Neural cell (in vitro differentiated cells): Measurements from ENCODE around the gene IPO4. TPM values are rescaled to one million over a fixed set of nuclear protein-coding genes. Genes with fewer than 3 reads are reported as not detected.

Experiments used
- H2AFZ ChIP-seq: fragments of 200-600, 300-800 bp; sonication (generic), shearing (Covaris generic); 2 replicates; pipeline ENCODE4 v1.6.0; 2014; ENCODE audit warnings: low read depth, mild to moderate bottlenecking, antibody characterized with exemption, low read length, moderate library complexity
- H3F3A ChIP-seq: fragments of 200-600 bp; shearing (Covaris generic); 2 replicates; pipeline ENCODE4 v1.6.1; 2016; ENCODE audit warnings: mild to moderate bottlenecking, moderate library complexity, mixed read lengths, antibody characterized with exemption, low read length; ENCODE audit not compliant: insufficient read depth, poor library complexity, severe bottlenecking
- H3K27ac ChIP-seq: fragments of 200-600, 300-800 bp; sonication (generic), shearing (Covaris generic); 2 replicates; pipeline ENCODE4 v1.5.1; 2014; ENCODE audit warnings: mild to moderate bottlenecking, low read length, moderate library complexity
- H3K27me3 ChIP-seq: fragments of 300-800, 200-600 bp; sonication (generic), shearing (Covaris generic); 2 replicates; pipeline ENCODE4 v1.6.0; 2014; ENCODE audit warnings: mild to moderate bottlenecking, low read depth, low read length, moderate library complexity; ENCODE audit not compliant: insufficient read depth
- H3K36me3 ChIP-seq: fragments of 300-800, 200-600 bp; sonication (generic), shearing (Covaris generic); 2 replicates; pipeline ENCODE4 v1.5.1; 2014; ENCODE audit warnings: mild to moderate bottlenecking, antibody characterized with exemption, low read length, moderate library complexity; ENCODE audit not compliant: insufficient read depth
- H3K4me2 ChIP-seq: fragments of 300-800, 200-600 bp; sonication (generic), shearing (Covaris generic); 2 replicates; pipeline ENCODE4 v1.6.0; 2014; ENCODE audit warnings: mild to moderate bottlenecking, low read length
- H3K4me3 ChIP-seq: fragments of 300-800, 200-600 bp; sonication (generic), shearing (Covaris generic); 2 replicates; pipeline ENCODE4 v1.5.1; 2014; ENCODE audit warnings: mild to moderate bottlenecking, low read length, moderate library complexity
- H3K79me2 ChIP-seq: fragments of 200-600 bp; shearing (Covaris generic); replicated peaks from 2 replicates; pipeline ENCODE4 v1.6.0; 2014; ENCODE audit warnings: mild to moderate bottlenecking, low read length, moderate library complexity; ENCODE audit not compliant: insufficient read depth
- H3K9ac ChIP-seq: fragments of 300-800, 200-600 bp; sonication (generic), shearing (Covaris generic); 2 replicates; pipeline ENCODE4 v1.6.1; 2016; ENCODE audit warnings: mild to moderate bottlenecking, low read length, mixed read lengths
- H3K9me2 ChIP-seq: fragments of 200-600 bp; shearing (Covaris generic); 2 replicates; pipeline ENCODE4 v1.6.1; 2016; ENCODE audit warnings: mild to moderate bottlenecking, low read length, mixed read lengths; ENCODE audit not compliant: insufficient read depth
- H3K9me3 ChIP-seq: fragments of 200-600, 300-800 bp; sonication (generic), shearing (Covaris generic); 2 replicates; pipeline ENCODE4 v1.6.1; 2016; ENCODE audit warnings: mild to moderate bottlenecking, mixed run types, low read length, moderate library complexity, mixed read lengths
- H4K20me1 ChIP-seq: fragments of 200-600 bp; shearing (Covaris generic); 2 replicates; pipeline ENCODE4 v1.6.1; 2016; ENCODE audit warnings: mild to moderate bottlenecking, mixed run types; ENCODE audit not compliant: insufficient read depth
- EP300 ChIP-seq: fragments of 450-650 bp; conservative IDR thresholded peaks from 2 replicates; pipeline ENCODE4 v1.6.1; 2014; ENCODE audit warnings: antibody characterized with exemption, mild to moderate bottlenecking, moderate library complexity; ENCODE audit not compliant: poor library complexity, severe bottlenecking
- EZH2 ChIP-seq: fragments of 200-600, 300-800 bp; shearing (Covaris generic), sonication (generic); IDR thresholded peaks from 2 replicates; pipeline ENCODE4 v1.6.1; 2014; ENCODE audit warnings: antibody characterized with exemption, low read length, borderline replicate concordance, mild to moderate bottlenecking; ENCODE audit not compliant: insufficient read depth, poor library complexity, severe bottlenecking
- MXI1 ChIP-seq: fragments of 450-650 bp; conservative IDR thresholded peaks from 2 replicates; pipeline ENCODE4 v1.6.1; 2014; ENCODE audit warnings: antibody characterized with exemption, mild to moderate bottlenecking; ENCODE audit not compliant: poor library complexity, severe bottlenecking
- POLR2AphosphoS5 ChIP-seq: IDR thresholded peaks from 2 replicates; pipeline ENCODE4 v1.6.1; 2012
- RAD21 ChIP-seq: fragments of 450-650 bp; conservative IDR thresholded peaks from 2 replicates; pipeline ENCODE4 v1.6.1; 2014; ENCODE audit warnings: antibody characterized with exemption, mild to moderate bottlenecking, moderate library complexity
- SMC3 ChIP-seq: fragments of 450-650 bp; conservative IDR thresholded peaks from 2 replicates; pipeline ENCODE4 v1.6.1; 2014; ENCODE audit warnings: antibody characterized with exemption, mild to moderate bottlenecking, moderate library complexity; ENCODE audit not compliant: poor library complexity
- TAF1 ChIP-seq: IDR thresholded peaks from 2 replicates; pipeline ENCODE4 v1.6.1; 2012; ENCODE audit warnings: low read depth
- polyA plus RNA-seq: library from polyadenylated mRNA; depleted of rRNA; stranded (reverse); fragments of >200 nt; gene quantifications from 2 replicates; pipeline ENCODE4 v1.2.3, GENCODE V29; 2014
- TF ChIP-seq, protein P1 (sequence below): IDR thresholded peaks from 2 replicates; pipeline ENCODE4 v1.6.1; 2012; ENCODE audit warnings: borderline replicate concordance
- TF ChIP-seq, protein P2 (sequence below): fragments of 450-650 bp; IDR thresholded peaks from 2 replicates; pipeline ENCODE4 v1.5.1; 2014; ENCODE audit warnings: antibody characterized with exemption, mild to moderate bottlenecking, moderate library complexity; ENCODE audit not compliant: poor library complexity, severe bottlenecking

The IPO4 gene
- polyA plus RNA-seq, 1 donor from 2014 or later = 9.2 TPM

DNA sequence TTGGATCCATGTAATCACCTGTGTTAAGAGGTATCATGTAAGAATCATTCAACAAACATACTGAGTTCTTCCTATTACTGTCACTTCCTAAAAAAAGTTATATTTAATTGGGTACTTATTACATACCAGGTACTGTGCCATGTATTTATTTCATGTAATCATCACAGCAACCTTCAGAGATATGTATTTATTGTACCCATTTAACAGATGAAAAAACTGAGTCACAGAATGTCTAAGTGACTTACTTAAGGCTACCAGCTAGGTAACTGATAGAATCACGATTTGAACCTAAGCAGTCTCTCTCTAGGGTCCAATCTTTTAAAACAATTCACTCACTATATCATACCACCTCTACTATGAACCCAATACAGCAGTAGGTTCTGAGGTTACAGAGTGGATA lies 44.2 kb downstream of the IPO4 start:
- Histone ChIP-seq H3K9ac (no peak overlapping the region), H3K27me3 (no peaks in the 10 kb centered on the region), H3K27ac (no peak overlapping the region), H3K79me2 (peaks cover 13% of the 10 kb centered on the region), H4K20me1 (no peaks in the 10 kb centered on the region), H2AFZ (no peak overlapping the region), H3K9me2 (no peaks in the 10 kb centered on the region), H3K4me3 (no peak overlapping the region), H3K4me2 (no peak overlapping the region), H3F3A (peaks cover 11% of the 10 kb centered on the region), H3K36me3 (no peaks in the 10 kb centered on the region), H3K9me3 (no peaks in the 10 kb centered on the region)
- TF ChIP-seq POLR2AphosphoS5 (no peak), RAD21 (no peak), MXI1 (no peak), TAF1 (no peak), EP300 (no peak), EZH2 (no peak), SMC3 (no peak)
- TF ChIP-seq, protein P1, sequence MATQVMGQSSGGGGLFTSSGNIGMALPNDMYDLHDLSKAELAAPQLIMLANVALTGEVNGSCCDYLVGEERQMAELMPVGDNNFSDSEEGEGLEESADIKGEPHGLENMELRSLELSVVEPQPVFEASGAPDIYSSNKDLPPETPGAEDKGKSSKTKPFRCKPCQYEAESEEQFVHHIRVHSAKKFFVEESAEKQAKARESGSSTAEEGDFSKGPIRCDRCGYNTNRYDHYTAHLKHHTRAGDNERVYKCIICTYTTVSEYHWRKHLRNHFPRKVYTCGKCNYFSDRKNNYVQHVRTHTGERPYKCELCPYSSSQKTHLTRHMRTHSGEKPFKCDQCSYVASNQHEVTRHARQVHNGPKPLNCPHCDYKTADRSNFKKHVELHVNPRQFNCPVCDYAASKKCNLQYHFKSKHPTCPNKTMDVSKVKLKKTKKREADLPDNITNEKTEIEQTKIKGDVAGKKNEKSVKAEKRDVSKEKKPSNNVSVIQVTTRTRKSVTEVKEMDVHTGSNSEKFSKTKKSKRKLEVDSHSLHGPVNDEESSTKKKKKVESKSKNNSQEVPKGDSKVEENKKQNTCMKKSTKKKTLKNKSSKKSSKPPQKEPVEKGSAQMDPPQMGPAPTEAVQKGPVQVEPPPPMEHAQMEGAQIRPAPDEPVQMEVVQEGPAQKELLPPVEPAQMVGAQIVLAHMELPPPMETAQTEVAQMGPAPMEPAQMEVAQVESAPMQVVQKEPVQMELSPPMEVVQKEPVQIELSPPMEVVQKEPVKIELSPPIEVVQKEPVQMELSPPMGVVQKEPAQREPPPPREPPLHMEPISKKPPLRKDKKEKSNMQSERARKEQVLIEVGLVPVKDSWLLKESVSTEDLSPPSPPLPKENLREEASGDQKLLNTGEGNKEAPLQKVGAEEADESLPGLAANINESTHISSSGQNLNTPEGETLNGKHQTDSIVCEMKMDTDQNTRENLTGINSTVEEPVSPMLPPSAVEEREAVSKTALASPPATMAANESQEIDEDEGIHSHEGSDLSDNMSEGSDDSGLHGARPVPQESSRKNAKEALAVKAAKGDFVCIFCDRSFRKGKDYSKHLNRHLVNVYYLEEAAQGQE = no peak
- TF ChIP-seq, protein P2, sequence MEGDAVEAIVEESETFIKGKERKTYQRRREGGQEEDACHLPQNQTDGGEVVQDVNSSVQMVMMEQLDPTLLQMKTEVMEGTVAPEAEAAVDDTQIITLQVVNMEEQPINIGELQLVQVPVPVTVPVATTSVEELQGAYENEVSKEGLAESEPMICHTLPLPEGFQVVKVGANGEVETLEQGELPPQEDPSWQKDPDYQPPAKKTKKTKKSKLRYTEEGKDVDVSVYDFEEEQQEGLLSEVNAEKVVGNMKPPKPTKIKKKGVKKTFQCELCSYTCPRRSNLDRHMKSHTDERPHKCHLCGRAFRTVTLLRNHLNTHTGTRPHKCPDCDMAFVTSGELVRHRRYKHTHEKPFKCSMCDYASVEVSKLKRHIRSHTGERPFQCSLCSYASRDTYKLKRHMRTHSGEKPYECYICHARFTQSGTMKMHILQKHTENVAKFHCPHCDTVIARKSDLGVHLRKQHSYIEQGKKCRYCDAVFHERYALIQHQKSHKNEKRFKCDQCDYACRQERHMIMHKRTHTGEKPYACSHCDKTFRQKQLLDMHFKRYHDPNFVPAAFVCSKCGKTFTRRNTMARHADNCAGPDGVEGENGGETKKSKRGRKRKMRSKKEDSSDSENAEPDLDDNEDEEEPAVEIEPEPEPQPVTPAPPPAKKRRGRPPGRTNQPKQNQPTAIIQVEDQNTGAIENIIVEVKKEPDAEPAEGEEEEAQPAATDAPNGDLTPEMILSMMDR = no peak

DNA sequence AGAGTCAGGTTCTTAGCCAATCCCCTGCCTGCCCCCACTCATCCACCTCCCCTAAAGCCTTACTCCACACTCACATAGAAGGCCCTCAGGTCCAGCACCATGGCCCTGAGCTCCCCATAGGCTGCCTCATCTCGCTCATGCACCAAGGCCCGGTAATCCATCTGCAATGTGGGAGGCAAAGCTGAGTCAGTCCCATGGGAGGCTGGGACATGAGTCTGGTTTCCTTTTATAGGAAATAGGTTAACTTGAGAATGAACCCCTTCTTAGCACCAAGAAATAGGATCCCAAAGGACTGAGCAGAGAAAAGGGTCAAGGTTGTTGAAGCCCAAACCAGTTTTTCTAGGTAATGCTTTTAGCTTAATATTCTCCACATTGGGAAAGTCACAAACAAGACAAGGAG lies 45.1 kb downstream of the IPO4 start:
- Histone ChIP-seq H3K36me3 (no peaks in the 10 kb centered on the region), H3K4me2 (no peak overlapping the region), H3K79me2 (peaks cover 19% of the 10 kb centered on the region), H3F3A (peaks cover 11% of the 10 kb centered on the region), H3K9me2 (no peaks in the 10 kb centered on the region), H3K27me3 (no peaks in the 10 kb centered on the region), H4K20me1 (no peaks in the 10 kb centered on the region), H3K9ac (no peak overlapping the region), H3K9me3 (no peaks in the 10 kb centered on the region), H2AFZ (no peak overlapping the region), H3K4me3 (no peak overlapping the region), H3K27ac (no peak overlapping the region)
- no peak for TF ChIP-seq RAD21
- TF ChIP-seq MXI1 = no peak
- TF ChIP-seq, protein P2 = no peak
- TF ChIP-seq, protein P1 = no peak
